Cardiac muscle cell (in vitro differentiated cells and primary cell): Measurements from ENCODE around the gene VSTM2B. TPM values are rescaled to one million over a fixed set of nuclear protein-coding genes. Genes with fewer than 3 reads are reported as not detected.

Experiments
- DNase-seq, 2 donors: peaks; one replicate each; pipeline versions ENCODE4 v3.0.0 to v3.0.0-alpha.2; 2010 to 2017; ENCODE audit warnings: low read depth in 1 of 2, low spot score in 1 of 2
- H3K27ac ChIP-seq: fragments of 200-600 bp; sonication (generic); 2 replicates; pipeline ENCODE4 v1.5.1; 2016
- H3K27me3 ChIP-seq: fragments of 200-600 bp; sonication (generic); 2 replicates; pipeline ENCODE4 v1.6.0; 2016; ENCODE audit warnings: control low read depth
- H3K36me3 ChIP-seq: fragments of 200-600 bp; sonication (generic); 2 replicates; pipeline ENCODE4 v1.5.1; 2016; ENCODE audit warnings: control low read depth
- H3K4me1 ChIP-seq: fragments of 200-600 bp; sonication (generic); 2 replicates; pipeline ENCODE4 v1.8.1; 2017; ENCODE audit warnings: low read depth, mild to moderate bottlenecking, mixed run types
- H3K4me3 ChIP-seq: fragments of 200-600 bp; sonication (generic); 2 replicates; pipeline ENCODE4 v1.5.1; 2016; ENCODE audit warnings: mild to moderate bottlenecking
- H3K9me3 ChIP-seq: fragments of 200-600 bp; sonication (generic); 2 replicates; pipeline ENCODE4 v1.5.1; 2017; ENCODE audit warnings: low read depth, mild to moderate bottlenecking, control low read depth
- polyA plus RNA-seq: library from polyadenylated mRNA; unstranded; fragments of >200 nt; fragmentation: Nextera tagmentation; extraction: Ambion mirVana; gene quantifications from 2 replicates; pipeline ENCODE4 v1.2.1, GENCODE V29; 2016
- total RNA-seq: library from RNA; depleted of rRNA; stranded (reverse); fragments of >200 nt; gene quantifications from 2 replicates; pipeline ENCODE4 v1.2.3, GENCODE V29; 2016
- TF ChIP-seq, protein P1 (sequence below): IDR thresholded peaks from 2 replicates; pipeline ENCODE4 v1.5.1; 2012; ENCODE audit warnings: low read depth, mild to moderate bottlenecking, low read length

The VSTM2B gene
- total and polyA plus RNA-seq, 2 experiments from 2014 or later = 0.39 TPM; not detected in 1

DNA sequence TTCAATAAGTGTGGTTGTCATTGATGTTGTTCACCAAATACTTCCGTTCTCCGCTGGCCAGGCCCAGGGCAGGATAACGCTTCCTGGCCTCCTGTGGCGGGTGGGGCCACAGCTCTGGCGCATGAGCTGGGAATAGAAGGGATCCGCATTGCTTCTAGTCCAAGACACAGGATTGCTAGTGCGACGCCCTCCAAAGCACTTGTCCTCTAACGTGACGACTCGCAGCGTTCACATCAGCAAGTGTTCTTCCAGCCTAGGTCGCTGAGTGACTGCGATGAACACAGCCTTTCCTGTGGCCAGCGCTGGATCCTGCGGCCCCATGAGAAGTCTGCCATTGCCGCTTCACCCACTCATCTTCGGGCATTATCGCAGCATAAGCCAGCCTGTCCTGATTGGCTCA is 39.4 kb downstream of the VSTM2B start:
- H3K36me3 ChIP-seq = no peaks in the 10 kb centered on the region
- no peaks in the 10 kb centered on the region for H3K4me1 ChIP-seq
- no peak for DNase-seq
- TF ChIP-seq, protein P1, sequence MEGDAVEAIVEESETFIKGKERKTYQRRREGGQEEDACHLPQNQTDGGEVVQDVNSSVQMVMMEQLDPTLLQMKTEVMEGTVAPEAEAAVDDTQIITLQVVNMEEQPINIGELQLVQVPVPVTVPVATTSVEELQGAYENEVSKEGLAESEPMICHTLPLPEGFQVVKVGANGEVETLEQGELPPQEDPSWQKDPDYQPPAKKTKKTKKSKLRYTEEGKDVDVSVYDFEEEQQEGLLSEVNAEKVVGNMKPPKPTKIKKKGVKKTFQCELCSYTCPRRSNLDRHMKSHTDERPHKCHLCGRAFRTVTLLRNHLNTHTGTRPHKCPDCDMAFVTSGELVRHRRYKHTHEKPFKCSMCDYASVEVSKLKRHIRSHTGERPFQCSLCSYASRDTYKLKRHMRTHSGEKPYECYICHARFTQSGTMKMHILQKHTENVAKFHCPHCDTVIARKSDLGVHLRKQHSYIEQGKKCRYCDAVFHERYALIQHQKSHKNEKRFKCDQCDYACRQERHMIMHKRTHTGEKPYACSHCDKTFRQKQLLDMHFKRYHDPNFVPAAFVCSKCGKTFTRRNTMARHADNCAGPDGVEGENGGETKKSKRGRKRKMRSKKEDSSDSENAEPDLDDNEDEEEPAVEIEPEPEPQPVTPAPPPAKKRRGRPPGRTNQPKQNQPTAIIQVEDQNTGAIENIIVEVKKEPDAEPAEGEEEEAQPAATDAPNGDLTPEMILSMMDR = no peak
- H3K9me3 ChIP-seq = no peaks in the 10 kb centered on the region
- peaks cover 16% of the 10 kb centered on the region for H3K27me3 ChIP-seq
- H3K27ac ChIP-seq = no peak overlapping the region
- no peak overlapping the region for H3K4me3 ChIP-seq

DNA sequence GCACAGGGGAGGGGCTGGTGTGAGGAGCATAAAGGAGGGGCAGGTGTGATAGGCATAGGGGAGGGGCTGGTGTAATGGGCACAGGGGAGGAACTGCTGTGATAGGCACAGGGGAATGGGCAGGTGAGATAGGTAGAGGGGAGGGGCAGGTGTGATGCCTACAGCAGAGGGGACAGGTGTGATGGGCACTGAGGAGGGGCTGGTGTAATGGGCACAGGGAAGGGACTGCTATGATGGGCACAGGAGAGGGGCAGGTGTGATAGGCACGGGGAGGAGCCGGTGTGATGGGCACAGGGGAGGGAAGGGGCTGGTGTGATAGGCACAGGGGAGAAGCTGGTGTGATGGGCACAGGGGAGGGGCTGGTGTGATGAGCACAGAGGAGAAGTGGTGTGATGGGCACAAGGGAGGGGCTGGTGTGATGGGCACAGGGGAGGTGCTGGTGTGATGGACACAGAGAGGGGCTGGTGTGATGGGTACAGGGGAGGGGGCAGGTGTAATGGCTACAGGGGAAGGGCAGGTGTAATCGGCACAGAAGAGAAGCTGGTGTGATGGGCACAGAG is 40.8 kb downstream of the VSTM2B start:
- H3K4me1 ChIP-seq = no peaks in the 10 kb centered on the region
- TF ChIP-seq, protein P1 = no peak
- DNase-seq = no peak
- H3K9me3 ChIP-seq = no peaks in the 10 kb centered on the region
- H3K36me3 ChIP-seq = no peaks in the 10 kb centered on the region
- no peak overlapping the region for H3K4me3 ChIP-seq
- H3K27me3 ChIP-seq = peaks cover 16% of the 10 kb centered on the region
- H3K27ac ChIP-seq = no peak overlapping the region

DNA sequence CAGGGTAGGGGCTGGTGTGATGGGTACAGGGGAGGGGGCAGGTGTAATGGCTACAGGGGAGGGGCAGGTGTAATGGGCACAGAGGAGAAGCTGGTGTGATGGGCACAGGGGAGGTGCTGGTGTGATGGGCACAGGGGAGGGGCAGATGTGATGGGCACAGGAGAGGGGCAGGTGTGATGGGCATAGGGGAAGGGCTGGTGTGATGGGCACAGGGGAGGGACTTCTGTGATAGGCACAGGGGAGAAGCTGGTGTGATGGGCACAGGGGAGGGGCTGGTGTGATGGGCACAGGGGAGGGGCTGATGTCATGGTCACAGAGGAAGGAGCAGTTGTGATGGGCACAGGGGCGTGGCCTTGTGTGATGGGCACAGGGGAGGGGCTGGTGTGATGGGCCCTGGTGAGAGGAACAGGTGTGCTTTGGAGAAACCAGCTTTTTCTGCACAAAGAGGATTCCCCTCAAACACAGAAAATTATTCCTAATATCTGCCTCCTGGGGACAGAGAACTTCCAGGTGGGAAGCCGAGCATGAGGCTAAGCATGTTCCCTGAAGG is 41.6 kb downstream of the VSTM2B start:
- Histone ChIP-seq H3K4me3 (no peak overlapping the region), H3K27ac (no peak overlapping the region), H3K9me3 (no peaks in the 10 kb centered on the region), H3K27me3 (peaks cover 16% of the 10 kb centered on the region), H3K4me1 (no peaks in the 10 kb centered on the region), H3K36me3 (no peaks in the 10 kb centered on the region)
- TF ChIP-seq, protein P1 = no peak
- no peak for DNase-seq

DNA sequence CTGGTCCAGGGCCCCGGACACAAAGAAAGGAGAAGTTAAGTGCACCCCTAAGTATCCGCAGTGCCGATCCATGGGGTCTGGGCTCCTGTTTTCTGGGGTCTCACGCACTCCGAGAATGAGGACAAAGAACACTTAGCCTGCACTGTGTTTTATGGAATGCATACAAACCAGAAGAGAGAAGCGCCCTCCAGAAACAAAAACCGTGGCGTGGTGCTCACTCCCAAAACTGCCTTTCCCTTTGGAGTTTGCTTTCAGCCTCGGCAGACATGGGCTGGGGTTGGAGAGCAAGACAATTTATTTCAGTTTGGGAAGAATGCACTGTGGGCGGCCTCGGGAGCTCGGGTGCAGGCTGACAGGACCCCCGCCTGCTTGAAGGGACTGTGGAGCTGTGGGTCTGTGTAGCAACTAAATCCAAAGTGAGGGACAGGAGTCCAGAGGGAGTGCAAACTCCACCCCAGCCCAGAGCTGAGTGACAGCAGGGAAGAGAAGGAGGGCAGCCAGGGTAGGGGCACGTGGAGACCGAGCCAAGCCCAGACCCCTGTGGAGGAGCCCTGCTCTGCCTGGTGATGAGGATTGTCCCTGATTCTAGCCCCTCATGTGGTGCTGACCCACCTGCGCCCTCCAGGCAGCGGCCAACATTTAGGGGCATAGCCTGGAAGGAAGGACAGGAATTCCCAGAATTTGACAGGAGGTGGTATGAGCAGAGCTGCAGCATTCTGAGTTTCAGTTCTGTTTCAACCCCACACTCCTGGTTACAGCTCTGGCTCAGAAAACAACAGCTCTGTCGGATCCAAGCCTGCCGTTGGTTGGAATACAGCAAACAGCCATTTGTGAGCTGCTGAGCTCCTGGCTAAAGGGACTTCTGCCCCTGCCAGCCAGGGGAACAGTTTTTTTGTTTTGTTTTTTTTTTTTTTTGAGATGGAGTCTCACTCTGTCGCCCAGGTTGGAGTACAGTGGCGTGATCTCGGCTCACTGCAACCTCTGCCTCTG is 42.5 kb downstream of the VSTM2B start:
- no peak overlapping the region for H3K27ac ChIP-seq
- no peaks in the 10 kb centered on the region for H3K36me3 ChIP-seq
- H3K9me3 ChIP-seq = no peaks in the 10 kb centered on the region
- no peaks in the 10 kb centered on the region for H3K4me1 ChIP-seq
- DNase-seq = no peak
- H3K4me3 ChIP-seq = no peak overlapping the region
- TF ChIP-seq, protein P1 = no peak
- peaks cover 23% of the 10 kb centered on the region for H3K27me3 ChIP-seq

DNA sequence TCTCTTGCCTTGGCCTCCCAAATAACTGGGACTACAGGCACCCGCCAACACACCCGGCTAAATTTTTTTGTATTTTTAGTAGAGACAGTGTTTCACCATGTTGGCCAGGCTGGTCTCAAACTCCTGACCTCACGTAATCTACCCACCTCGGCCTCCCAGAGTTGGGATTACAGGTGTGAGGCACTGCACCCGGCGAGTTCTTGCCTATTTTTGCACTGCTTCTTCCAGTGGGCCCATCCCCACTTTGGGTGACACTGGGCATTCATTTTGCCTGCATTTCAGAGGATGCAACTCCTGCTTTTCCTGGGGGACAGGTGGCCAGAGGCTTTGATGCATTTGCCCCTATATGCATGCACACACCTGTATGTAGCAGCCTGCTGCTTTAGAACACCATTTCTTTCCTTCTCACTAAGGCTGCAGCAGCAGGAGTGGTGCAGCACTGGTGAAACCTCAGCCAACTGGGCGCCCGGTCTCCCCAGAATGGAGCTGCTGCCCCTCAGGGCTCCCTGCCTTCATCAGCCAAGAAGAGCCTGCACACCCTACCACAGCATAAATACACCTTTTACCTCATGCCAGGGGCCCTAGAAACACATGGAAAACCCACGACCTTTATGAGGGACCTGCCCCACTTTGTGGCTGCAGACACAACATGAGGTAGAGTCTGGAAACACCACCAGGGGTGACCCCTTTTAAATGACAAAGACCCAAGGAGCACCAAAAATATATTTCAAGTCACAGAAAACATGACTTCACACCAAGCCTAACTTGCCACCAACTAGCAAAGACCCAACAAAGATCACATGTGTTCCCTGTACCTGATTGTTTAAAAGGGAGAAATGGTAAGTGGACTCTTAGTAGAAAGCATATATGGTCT is 43.5 kb downstream of the VSTM2B start:
- Histone ChIP-seq H3K4me1 (no peaks in the 10 kb centered on the region), H3K27me3 (peaks cover 32% of the 10 kb centered on the region), H3K4me3 (no peak overlapping the region), H3K9me3 (no peaks in the 10 kb centered on the region), H3K27ac (no peak overlapping the region), H3K36me3 (no peaks in the 10 kb centered on the region)
- TF ChIP-seq, protein P1 = no peak
- no peak for DNase-seq
